CD4-positive, alpha-beta memory T cell (primary cell): Measurements from ENCODE around the gene MCAT. TPM values are rescaled to one million over a fixed set of nuclear protein-coding genes. Genes with fewer than 3 reads are reported as not detected.

Experiments used
- CTCF ChIA-PET: fragments of 350-600 bp; sonication (Branson Sonifier 250); formaldehyde crosslinking; loops from one replicate; lab custom pipeline; 2021; ENCODE audit warnings: inconsistent platforms; ENCODE audit not compliant: partially characterized antibody; lab: Charles Lee
- POLR2A ChIA-PET: fragments of 350-600 bp; sonication (Branson Sonifier 250); formaldehyde crosslinking; loops from one replicate; lab custom pipeline; 2021; ENCODE audit not compliant: partially characterized antibody; lab: Charles Lee
- DNase-seq, 5 donors: peaks; one replicate each; pipeline versions ENCODE4 v3.0.0 to v3.0.0-alpha.2; 2020 to 2022; ENCODE audit warnings: mixed read lengths in 1 of 5
- H3K27ac ChIP-seq: one replicate; pipeline ENCODE4 v1.7.0; 2013; ENCODE audit warnings: low read depth, low read length
- H3K27me3 ChIP-seq: 2 replicates; pipeline ENCODE4 v1.7.0; 2013; ENCODE audit warnings: mild to moderate bottlenecking, low read length, moderate library complexity; ENCODE audit not compliant: insufficient read depth
- H3K36me3 ChIP-seq: 2 replicates; pipeline ENCODE4 v1.7.0; 2013; ENCODE audit warnings: mild to moderate bottlenecking, low read length, moderate library complexity; ENCODE audit not compliant: insufficient read depth
- H3K4me1 ChIP-seq: 2 replicates; pipeline ENCODE4 v1.7.0; 2013; ENCODE audit warnings: mild to moderate bottlenecking, low read length, moderate library complexity; ENCODE audit not compliant: insufficient read depth
- H3K4me3 ChIP-seq, 2 donors: one replicate each; pipeline ENCODE4 v1.7.0; 2013; ENCODE audit warnings: low read length in 2 of 2, mild to moderate bottlenecking in 1 of 2
- H3K9me3 ChIP-seq, 2 donors: one replicate each; pipeline ENCODE4 v1.7.0; 2013; ENCODE audit warnings: low read length in 2 of 2, control low read depth in 1 of 2; ENCODE audit not compliant: control insufficient read depth in 1 of 2
- H3K27ac Mint-ChIP-seq, 7 donors: one replicate each; pipeline ENCODE4 v1.8.0; 2020 to 2021; ENCODE audit warnings: mixed read lengths in 7 of 7, mild to moderate bottlenecking in 6 of 7, inconsistent platforms in 3 of 7, moderate library complexity in 3 of 7
- H3K27me3 Mint-ChIP-seq, 2 donors: one replicate each; pipeline ENCODE4 v1.8.0; 2020 to 2021; ENCODE audit warnings: mixed read lengths in 2 of 2
- H3K36me3 Mint-ChIP-seq, 2 donors: one replicate each; pipeline ENCODE4 v1.8.0; 2020 to 2021; ENCODE audit warnings: mixed read lengths in 2 of 2, inconsistent platforms in 1 of 2, mild to moderate bottlenecking in 1 of 2
- H3K4me1 Mint-ChIP-seq, 4 donors: one replicate each; pipeline ENCODE4 v1.8.0; 2020 to 2021; ENCODE audit warnings: mixed read lengths in 4 of 4, mild to moderate bottlenecking in 1 of 4
- H3K4me3 Mint-ChIP-seq, 8 donors: one replicate each; pipeline ENCODE4 v1.8.0; 2020 to 2021; ENCODE audit warnings: mixed read lengths in 8 of 8, mild to moderate bottlenecking in 7 of 8, moderate library complexity in 6 of 8, inconsistent platforms in 3 of 8
- H3K9me3 Mint-ChIP-seq, 8 donors: one replicate each; pipeline ENCODE4 v1.8.0; 2020 to 2021; ENCODE audit warnings: mixed read lengths in 8 of 8, mild to moderate bottlenecking in 5 of 8, inconsistent platforms in 3 of 8, moderate library complexity in 1 of 8
- intact Hi-C: fragments of 100-400 bp; cut with micrococcal nuclease; formaldehyde crosslinking; loops from one replicate; pipeline ENCODE4 v1.15.1; 2023
- polyA plus RNA-seq, 2 donors: library from polyadenylated mRNA; unstranded; fragments of 300-500 nt; fragmentation: Illumina TruSeq; gene quantifications; one replicate each; pipeline ENCODE4 v1.2.3, GENCODE V29; 2021
- total RNA-seq, 2 experiments: library from RNA; stranded (reverse); gene quantifications; one replicate each; pipeline ENCODE4 v1.2.3, GENCODE V29; 2021

MCAT gene
- 1 to 10 TPM; 7.9 to 9.0 TPM for total RNA-seq
- 10 to 100 TPM in 1 of 2 donors, 1 to 10 TPM in 1; 5.7 to 13.1 TPM for polyA plus RNA-seq

- Histone ChIP-seq H3K27me3 (no peaks in the 10 kb centered on the region), H3K4me1 (peaks cover 22% of the 10 kb centered on the region), H3K4me3 (peak within 1 kb of the TSS; percentile 14 to 72), H3K36me3 (no peaks in the 10 kb centered on the region), H3K9me3 (no peaks in the 10 kb centered on the region), H3K27ac (peak within 1 kb of the TSS; percentile 71)
- H3K36me3 Mint-ChIP-seq: peaks cover 12 to 22% of the 10 kb centered on the region in 2 donors
- peak within 1 kb of the TSS; percentile 85 to 97 (median 93) for H3K27ac Mint-ChIP-seq
- ChIA-PET CTCF (interaction anchor here (0.6 to 2.4 kb wide), 2 partner anchors 45 to 361 kb away, joined by 3 to 7 read pairs; no protein-coding TSS in a partner anchor), POLR2A (interaction anchor here (0.9 to 2.9 kb wide), 3 partner anchors 9 to 44 kb away, joined by 3 to 27 read pairs (median 11); partner anchors contain the start of genes BIK, TSPO and TTLL12)
- peak within 1 kb of the TSS; percentile 85 to 89 (median 87) for H3K4me3 Mint-ChIP-seq
- peak; percentile 71 to 82 (median 78) for DNase-seq
- intact Hi-C loops: loop anchor here (1.0 kb wide), 1 partner anchor 44 kb away; the partner anchor contains the start of gene TTLL12
- H3K4me1 Mint-ChIP-seq: peaks cover 3 to 26% (median 12%) of the 10 kb centered on the region in 4 donors
- no peaks in the 10 kb centered on the region for H3K27me3 Mint-ChIP-seq
- peaks cover 0 to 1% (median 0%) of the 10 kb centered on the region in 8 donors for H3K9me3 Mint-ChIP-seq
These were observed at the start of gene MCAT for GRCh38 chr22:43142880-43143562. MCAT (minus strand) TSS chr22:43143398; CDS start chr22:43143348, 50 bp downstream.

GRCh38 chr22:43191831-43192230, 48.6 kb upstream of the MCAT start:
- Mint-ChIP-seq H3K4me3 (peak overlapping the region in 1 of 8 donors; percentile 20), H3K4me1 (peaks cover 0 to 15% (median 8%) of the 10 kb centered on the region in 4 donors), H3K27me3 (peaks cover 2 to 3% of the 10 kb centered on the region in 2 donors), H3K9me3 (peaks cover 0 to 2% (median 0%) of the 10 kb centered on the region in 8 donors), H3K36me3 (peaks cover 0 to 6% of the 10 kb centered on the region in 2 donors), H3K27ac (peak overlapping the region in 1 of 7 donors; percentile 70)
- CTCF ChIA-PET: no interaction called here
- Histone ChIP-seq H3K4me3 (no peak overlapping the region), H3K27ac (no peak overlapping the region), H3K9me3 (no peaks in the 10 kb centered on the region), H3K4me1 (peaks cover 8% of the 10 kb centered on the region), H3K27me3 (no peaks in the 10 kb centered on the region), H3K36me3 (no peaks in the 10 kb centered on the region)
- POLR2A ChIA-PET: no interaction called here
- DNase-seq: no peak
- intact Hi-C loops: no loop called here

- H3K4me1 ChIP-seq: peaks cover 24% of the 10 kb centered on the region
- H3K27ac Mint-ChIP-seq: peak overlapping the region; percentile 80 to 95 (median 88)
- no peaks in the 10 kb centered on the region for H3K9me3 ChIP-seq
- H3K9me3 Mint-ChIP-seq: peaks cover 0 to 2% (median 0%) of the 10 kb centered on the region in 8 donors
- peaks cover 0 to 3% of the 10 kb centered on the region in 2 donors for H3K27me3 Mint-ChIP-seq
- H3K27ac ChIP-seq: peak overlapping the region; percentile 96
- ChIA-PET CTCF (interaction anchor here (2.5 kb wide), 1 partner anchor 157 kb away, joined by 10 read pairs; no protein-coding TSS in a partner anchor), POLR2A (interaction anchor here (1.9 kb wide), 1 partner anchor 75 kb away, joined by 13 read pairs; no protein-coding TSS in a partner anchor)
- no peak for DNase-seq
- intact Hi-C loops: loop anchor here (5.0 kb wide), 1 partner anchor 1513 kb away; the partner anchor contains the start of gene PRR5
- no peaks in the 10 kb centered on the region for H3K36me3 ChIP-seq
- H3K4me3 Mint-ChIP-seq: peak overlapping the region in 7 of 8 donors; percentile 14 to 79 (median 56)
- no peaks in the 10 kb centered on the region for H3K27me3 ChIP-seq
- no peak overlapping the region for H3K4me3 ChIP-seq
- peaks cover 0 to 6% of the 10 kb centered on the region in 2 donors for H3K36me3 Mint-ChIP-seq
- H3K4me1 Mint-ChIP-seq: peaks cover 4 to 38% (median 18%) of the 10 kb centered on the region in 4 donors
These were observed 45.8 kb upstream of the MCAT start for GRCh38 chr22:43188829-43189545.

GRCh38 chr22:43187171-43188099, 44.2 kb upstream of the MCAT start:
- Mint-ChIP-seq H3K27ac (peak overlapping the region; percentile 96 to 99 (median 98)), H3K9me3 (peaks cover 0 to 2% (median 0%) of the 10 kb centered on the region in 8 donors), H3K27me3 (peaks cover 0 to 3% of the 10 kb centered on the region in 2 donors), H3K4me3 (peak overlapping the region; percentile 82 to 87 (median 83)), H3K36me3 (peaks cover 0 to 8% of the 10 kb centered on the region in 2 donors), H3K4me1 (peaks cover 4 to 44% (median 18%) of the 10 kb centered on the region in 4 donors)
- peaks cover 24% of the 10 kb centered on the region for H3K4me1 ChIP-seq
- intact Hi-C loops: loop anchor here (1.0 to 5.0 kb wide), 7 partner anchors 35 to 1515 kb away; partner anchors contain the start of genes ARFGAP3, MCAT, PACSIN2 and PRR5
- peak overlapping the region; percentile 96 for H3K27ac ChIP-seq
- H3K9me3 ChIP-seq: no peaks in the 10 kb centered on the region
- peak; percentile 94 to 97 (median 97) for DNase-seq
- no peaks in the 10 kb centered on the region for H3K36me3 ChIP-seq
- H3K27me3 ChIP-seq: no peaks in the 10 kb centered on the region
- POLR2A ChIA-PET: interaction anchor here (0.6 to 2.8 kb wide), 18 partner anchors 13 to 625 kb away, joined by 3 to 28 read pairs (median 3); partner anchors contain the start of genes ARFGAP3, EFCAB6, MCAT and PACSIN2
- H3K4me3 ChIP-seq: peak overlapping the region; percentile 39 to 58
- CTCF ChIA-PET: interaction anchor here (0.7 to 2.5 kb wide), 8 partner anchors 11 to 159 kb away, joined by 3 to 10 read pairs (median 3); partner anchors contain the start of genes MCAT and TSPO

GRCh38 chr22:43186272-43187170, 43.3 kb upstream of the MCAT start, which contains the start of gene TTLL12:
TTLL12 (minus strand) TSS chr22:43187134; CDS start chr22:43187069, 65 bp downstream.
- Mint-ChIP-seq H3K4me3 (peak within 1 kb of the TSS; percentile 82 to 87 (median 83)), H3K4me1 (peaks cover 4 to 44% (median 21%) of the 10 kb centered on the region in 4 donors), H3K36me3 (peaks cover 0 to 8% of the 10 kb centered on the region in 2 donors), H3K27me3 (peaks cover 0 to 2% of the 10 kb centered on the region in 2 donors), H3K9me3 (peaks cover 0 to 2% (median 0%) of the 10 kb centered on the region in 8 donors), H3K27ac (peak within 1 kb of the TSS; percentile 96 to 99 (median 98))
- H3K27me3 ChIP-seq: no peaks in the 10 kb centered on the region
- ChIA-PET POLR2A (interaction anchor here (0.7 to 2.8 kb wide), 13 partner anchors 23 to 626 kb away, joined by 3 to 28 read pairs (median 5); partner anchors contain the start of genes ARFGAP3, EFCAB6, MCAT and PACSIN2), CTCF (interaction anchor here (1.4 to 2.5 kb wide), 3 partner anchors 15 to 159 kb away, joined by 3 to 10 read pairs (median 7); partner anchors contain the start of gene MCAT)
- intact Hi-C loops: loop anchor here (1.0 to 5.0 kb wide), 7 partner anchors 34 to 1516 kb away; partner anchors contain the start of genes ARFGAP3, MCAT, PACSIN2 and PRR5
- H3K27ac ChIP-seq: peak within 1 kb of the TSS; percentile 96
- H3K36me3 ChIP-seq: no peaks in the 10 kb centered on the region
- peaks cover 24% of the 10 kb centered on the region for H3K4me1 ChIP-seq
- H3K9me3 ChIP-seq: no peaks in the 10 kb centered on the region
- DNase-seq: peak; percentile 57 to 72 (median 66)
- peak within 1 kb of the TSS; percentile 58 to 64 for H3K4me3 ChIP-seq
